T-helper 1 cell treated with Interleukin-12 subunit alpha and Interleukin-12 subunit beta and Interleukin-4 antibody, amounts not matched to agents 30 ng/mL and 1 ng/mL, for 36 hours (primary cell): Measurements from ENCODE around the gene WDR70. TPM values are rescaled to one million over a fixed set of nuclear protein-coding genes. Genes with fewer than 3 reads are reported as not detected.
"Not testable (repeated sequence)": the region's sequence is repeated elsewhere in the genome, so short reads cannot be mapped to it uniquely, and the experiment has no call there.

Experiments used
- intact Hi-C: fragments of 100-400 bp; cut with micrococcal nuclease; formaldehyde crosslinking; loops from one replicate; pipeline ENCODE4 v1.15.1; 2024
- total RNA-seq: library from RNA; stranded (reverse); gene quantifications from 2 replicates; pipeline ENCODE4 v1.2.3, GENCODE V29; 2022

WDR70 gene
- 36.2 and 42.1 TPM in 2 replicates for total RNA-seq

DNA sequence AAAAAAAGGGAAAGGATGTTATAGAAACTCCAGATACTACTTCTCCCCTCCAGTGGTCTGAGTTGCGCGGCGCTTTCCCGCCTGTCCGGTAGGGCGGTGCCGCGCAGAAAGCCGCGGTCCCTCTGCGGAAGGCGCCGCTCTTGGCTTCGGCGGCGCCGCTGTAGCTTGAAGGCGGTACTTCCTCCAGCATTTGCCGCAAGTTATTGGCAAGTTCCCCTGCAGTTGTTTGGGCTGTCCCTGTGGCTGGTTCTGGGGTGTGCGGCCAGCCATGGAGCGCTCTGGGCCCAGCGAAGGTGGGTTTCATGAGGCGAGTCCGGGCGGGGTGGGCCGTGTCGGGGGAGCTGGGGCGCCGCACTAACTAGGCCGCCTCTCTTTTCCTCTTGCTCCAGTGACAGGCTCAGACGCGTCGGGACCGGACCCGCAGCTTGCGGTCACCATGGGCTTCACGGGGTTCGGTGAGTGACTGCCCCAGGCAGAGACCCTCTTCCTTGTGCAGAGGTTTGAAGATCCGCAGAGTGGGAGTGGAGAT lies at the start of gene WDR70:
TSS of gene WDR70 (plus strand) at position 219 of the 529 bp plus-strand sequence. CDS start at position 269, 50 bp downstream.
- intact Hi-C loops: loop anchor here (1.0 to 10.0 kb wide), 5 partner anchors 8 to 1836 kb away; partner anchors contain the start of genes FYB1, NUP155 and RICTOR

DNA sequence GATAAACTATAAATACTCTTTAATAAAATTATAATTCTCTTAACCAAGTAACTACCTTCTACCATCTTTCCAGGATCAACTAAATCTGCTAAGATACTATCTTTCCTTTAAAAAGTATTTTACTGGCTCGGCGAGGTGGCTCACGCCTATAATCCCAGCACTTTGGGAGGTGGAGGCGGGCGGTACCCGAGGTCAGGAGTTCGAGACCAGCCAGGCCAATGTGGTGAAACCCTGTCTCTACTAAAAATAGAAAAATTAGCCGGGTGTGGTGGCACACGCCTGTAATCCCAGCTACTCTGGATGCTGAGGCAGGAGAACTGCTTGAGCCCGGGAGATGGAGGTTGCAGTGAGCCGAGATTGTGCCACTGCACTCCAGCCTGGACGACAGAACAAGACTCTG lies 44.4 kb upstream of the WDR70 start:
- intact Hi-C loops: not testable (repeated sequence)

DNA sequence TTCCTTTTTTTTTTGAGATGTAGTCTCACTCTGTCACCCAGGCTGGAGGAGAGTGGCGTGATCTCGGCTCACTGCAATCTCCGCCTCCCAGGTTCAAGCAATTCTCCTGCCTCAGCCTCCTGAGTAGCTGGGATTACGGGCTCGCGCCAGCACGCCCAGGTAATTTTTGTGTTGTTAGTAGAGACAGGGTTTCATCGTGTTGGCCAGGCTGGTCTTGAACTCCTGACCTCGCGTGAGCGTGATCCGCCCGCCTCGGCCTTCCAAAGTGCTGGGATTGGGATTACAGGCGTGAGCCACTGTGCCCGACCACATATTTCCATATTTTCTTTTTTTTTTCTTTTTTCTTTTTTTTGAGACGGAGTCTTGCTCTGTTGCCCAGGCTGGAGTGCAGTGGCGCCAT lies 36.4 kb upstream of the WDR70 start:
- intact Hi-C loops: not testable (repeated sequence)

DNA sequence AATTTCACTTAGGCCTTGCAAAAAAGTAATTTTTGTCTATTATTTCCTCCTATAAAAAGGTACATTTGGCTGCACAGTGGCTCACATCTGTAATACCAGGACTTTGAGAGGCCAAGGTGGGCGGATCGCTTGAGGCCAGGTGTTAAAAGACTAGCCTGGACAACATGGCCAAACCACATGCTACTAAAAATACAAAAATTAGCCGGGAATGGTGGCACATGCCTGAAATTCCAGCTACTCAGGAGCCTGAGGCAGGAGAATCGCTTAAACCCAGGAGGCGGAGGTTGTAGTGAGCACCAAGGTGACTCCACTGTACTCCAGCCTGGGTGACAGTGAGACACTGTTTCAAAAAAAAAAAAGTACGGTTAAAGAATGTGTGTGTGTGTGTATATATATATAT lies 24.0 kb upstream of the WDR70 start:
- intact Hi-C loops: no loop called here

DNA sequence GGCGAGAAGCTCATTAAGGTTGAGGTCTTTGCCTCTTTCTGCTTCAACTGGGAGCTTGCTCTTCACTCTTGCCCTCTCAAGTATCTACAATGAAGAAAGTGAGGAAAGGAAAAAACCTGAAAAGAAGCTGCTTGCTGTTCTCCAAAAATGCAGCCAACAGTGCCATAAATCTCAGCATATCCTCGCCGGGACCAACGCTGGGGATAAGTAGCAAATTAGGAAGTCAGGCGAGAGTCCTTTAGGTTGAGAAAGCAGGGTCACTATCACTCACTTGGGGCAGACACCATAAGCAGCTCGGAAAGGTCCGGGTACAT lies 8.6 kb upstream of the WDR70 start:
- intact Hi-C loops: loop anchor here (2.0 to 10.0 kb wide), 8 partner anchors 54 to 1844 kb away; partner anchors contain the start of genes CPLANE1, FYB1, NADK2 and RICTOR

DNA sequence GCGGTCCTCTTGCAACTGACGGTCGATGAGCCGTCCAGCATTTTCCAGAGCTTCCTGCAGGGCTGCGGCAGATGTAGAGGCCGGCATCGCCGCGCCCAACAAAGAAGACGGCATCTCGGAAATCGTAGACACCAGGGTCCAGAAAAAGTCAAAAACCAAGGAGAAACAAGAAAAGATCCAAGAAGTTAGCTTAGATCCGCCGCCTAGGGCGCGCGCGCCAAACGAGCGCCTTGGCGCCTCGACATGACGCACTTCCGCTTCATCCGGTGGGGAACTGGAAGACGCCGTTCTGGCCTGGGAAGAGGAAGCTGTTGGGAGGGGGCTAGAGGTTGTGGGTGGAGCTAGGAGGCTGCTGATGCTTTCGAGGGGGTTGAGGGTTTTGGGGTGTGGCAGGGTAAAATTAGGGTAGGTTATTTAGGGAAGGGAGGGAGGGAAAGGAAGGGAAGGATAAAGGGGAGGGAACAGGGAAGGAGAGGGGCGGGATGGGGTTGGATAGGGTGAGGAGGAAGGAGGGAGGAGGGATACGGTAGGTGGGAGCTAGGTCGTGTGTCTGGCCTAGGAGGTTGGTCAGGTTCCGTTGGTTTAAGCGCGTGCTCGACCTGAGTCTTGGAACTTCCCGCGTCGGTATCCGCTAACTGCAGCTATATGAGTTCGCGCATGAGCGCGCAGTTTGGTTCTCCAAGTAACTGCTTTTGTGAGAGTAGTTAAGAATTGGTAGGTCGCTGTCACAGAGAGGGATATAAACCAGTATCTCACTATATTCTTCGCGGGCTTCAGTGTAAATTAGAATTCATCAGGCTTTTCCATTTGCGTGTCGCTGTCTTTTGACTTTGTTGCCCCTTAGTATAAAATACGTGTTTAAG lies 8.0 kb upstream of the WDR70 start, which contains the start of gene NUP155:
TSS of gene NUP155 (minus strand) at position 243 of the 863 bp plus-strand sequence. CDS start at position 114, 129 bp downstream.
- intact Hi-C loops: loop anchor here (1.0 to 10.0 kb wide), 12 partner anchors 8 to 1844 kb away; partner anchors contain the start of genes CPLANE1, FYB1, LMBRD2 and NADK2

DNA sequence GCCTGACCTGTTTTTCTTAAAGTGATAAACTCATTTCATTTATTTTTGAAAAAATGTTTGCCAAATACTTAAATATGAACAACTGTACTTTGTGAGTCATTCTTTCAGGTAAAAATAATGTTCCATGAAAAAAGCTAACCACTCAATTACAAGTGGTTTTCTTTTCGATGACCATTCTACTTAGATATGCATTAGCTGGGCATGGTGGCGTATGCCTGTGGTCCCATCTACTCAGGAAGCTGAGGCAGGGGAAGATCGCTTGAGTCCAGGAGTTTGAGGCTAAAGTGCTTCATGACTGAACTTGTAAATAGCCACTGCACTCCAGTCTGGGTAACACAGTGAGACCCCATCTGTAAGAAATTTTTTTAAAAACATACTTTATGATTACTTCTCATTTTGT lies 4.0 kb upstream of the WDR70 start:
- intact Hi-C loops: loop anchor here (10.0 kb wide), 3 partner anchors 650 to 1840 kb away; partner anchors contain the start of genes FYB1 and RICTOR

DNA sequence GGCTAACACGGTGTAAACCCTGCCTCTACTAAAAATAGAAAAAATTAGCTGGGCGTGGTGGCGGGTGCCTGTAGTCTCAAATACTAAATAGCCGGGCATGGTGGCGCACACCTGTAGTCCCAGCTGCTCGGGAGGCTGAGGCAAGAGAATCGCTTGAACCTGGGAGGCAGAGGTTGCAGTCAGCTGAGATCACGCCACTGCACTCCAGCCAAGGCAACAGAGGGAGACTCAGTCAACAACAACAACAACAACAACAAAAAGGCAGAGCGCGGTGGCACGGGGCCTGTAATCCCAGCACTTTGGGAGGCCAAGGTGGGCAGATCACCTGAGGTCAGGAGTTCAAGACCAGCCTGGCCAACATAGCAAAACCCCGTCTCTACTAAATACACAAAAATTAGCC lies 1.1 kb upstream of the WDR70 start:
- intact Hi-C loops: loop anchor here (2.0 to 10.0 kb wide), 4 partner anchors 653 to 1837 kb away; partner anchors contain the start of genes FYB1 and RICTOR

DNA sequence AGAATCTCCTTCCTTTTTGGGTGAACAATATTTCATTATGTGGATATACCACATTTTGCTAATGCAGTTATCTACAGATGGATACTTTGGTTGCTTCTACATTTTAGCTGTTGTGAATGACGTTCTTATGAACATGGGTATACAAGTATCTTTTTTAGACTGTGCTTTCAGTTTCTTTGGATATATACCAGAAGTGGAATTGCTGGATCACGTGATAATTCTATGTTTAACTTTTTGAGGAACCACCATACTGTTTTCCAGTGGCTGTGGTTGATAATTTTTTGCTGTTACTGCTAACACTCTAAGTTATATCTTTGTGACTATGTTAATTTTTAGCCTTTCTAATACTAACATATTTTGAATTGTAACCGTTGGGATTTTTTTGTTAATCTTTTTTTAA lies 12.5 kb downstream of the WDR70 start:
- intact Hi-C loops: no loop called here

DNA sequence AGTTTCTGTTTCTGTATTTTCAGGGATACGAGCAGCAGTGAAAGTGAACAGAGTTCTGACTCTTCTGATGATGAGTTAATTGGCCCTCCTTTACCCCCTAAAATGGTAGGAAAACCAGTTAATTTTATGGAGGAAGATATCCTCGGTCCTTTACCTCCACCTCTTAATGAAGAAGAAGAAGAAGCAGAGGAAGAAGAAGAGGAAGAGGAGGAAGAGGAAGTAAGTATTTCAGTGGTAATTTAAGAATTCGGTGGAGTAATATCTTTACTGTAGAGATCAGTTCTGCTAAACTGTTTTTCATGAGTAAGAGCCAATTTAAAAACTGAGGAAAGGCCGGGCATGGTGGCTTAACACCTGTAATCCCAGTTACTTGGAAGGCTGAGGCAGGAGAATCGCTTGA lies 17.2 kb downstream of the WDR70 start:
- intact Hi-C loops: no loop called here

DNA sequence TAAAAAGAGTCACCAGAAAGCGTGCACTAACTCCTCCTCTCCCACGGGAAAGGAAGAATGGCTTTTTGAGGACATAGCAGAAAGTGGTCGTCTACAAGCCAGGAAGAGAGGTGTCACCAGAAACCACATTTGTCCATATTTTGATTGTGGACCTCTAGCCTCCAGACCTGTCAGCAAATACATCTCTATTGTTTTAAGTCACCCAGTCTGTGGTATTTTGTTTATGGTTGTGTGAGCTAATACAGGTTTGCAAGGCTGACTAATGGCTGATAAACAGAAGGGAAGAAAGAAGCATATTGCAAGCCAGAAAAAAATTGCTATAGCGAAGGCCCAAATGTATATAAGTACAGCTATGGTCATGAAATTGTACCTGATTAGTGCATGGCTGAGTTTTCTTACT lies 21.4 kb downstream of the WDR70 start:
- intact Hi-C loops: no loop called here

DNA sequence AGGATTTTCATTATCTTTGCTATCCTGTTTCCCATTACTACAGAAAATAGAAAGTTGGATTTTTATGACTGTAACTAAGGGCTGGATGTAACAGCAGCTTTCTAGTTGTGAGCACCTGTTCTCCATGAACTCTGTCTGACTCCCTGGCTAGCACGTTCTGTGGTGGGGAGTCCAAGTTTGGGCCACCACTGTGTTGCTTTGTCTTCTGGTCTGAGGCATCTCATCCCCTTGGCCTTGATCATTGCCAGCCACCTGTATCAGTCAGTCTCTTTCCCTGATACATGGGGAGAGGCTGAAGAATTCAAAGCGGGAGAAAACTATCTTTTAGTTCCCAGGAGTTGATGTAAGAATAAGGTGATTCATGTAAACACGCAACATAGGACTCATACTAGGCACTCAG lies 33.4 kb downstream of the WDR70 start:
- intact Hi-C loops: loop anchor here (5.0 kb wide), 1 partner anchor 310 kb away; no protein-coding TSS in a partner anchor

DNA sequence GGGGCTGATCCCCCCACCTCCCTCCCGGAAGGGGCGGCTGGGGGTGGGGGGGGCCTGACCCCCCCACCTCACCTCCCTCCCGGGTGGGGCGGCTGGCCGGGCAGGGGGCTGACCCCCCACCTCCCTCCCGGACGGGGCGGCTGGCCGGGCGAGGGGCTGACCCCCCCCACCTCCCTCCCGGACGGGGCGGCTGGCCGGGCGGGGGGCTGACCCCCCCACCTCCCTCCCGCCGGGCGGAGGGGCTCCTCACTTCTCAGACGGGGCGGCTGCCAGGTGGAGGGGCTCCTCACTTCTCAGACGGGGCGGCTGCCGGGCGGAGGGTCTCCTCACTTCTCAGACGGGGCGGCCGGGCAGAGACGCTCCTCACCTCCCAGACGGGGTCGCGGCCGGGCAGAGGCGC lies 36.3 kb downstream of the WDR70 start:
- intact Hi-C loops: not testable (repeated sequence)

DNA sequence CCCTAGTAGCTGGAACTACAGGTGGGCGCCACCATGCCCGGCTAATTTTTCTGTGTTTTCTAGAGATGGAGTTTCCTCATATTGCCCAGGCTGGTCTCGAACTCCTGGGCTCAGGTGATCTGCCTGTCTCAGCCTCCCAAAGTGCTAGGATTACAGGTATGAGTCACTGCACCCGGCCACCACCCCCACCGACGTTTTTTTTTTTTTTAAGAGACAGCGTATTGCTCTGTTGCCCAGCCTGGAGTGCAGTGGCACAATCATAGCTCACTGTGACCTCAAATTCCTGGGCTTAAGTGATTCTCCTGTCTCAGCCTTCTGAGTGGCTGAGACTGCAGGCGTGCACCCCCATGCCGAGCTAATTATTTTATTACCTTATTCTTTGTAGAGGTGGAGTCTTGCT lies 38.2 kb downstream of the WDR70 start:
- intact Hi-C loops: no loop called here

DNA sequence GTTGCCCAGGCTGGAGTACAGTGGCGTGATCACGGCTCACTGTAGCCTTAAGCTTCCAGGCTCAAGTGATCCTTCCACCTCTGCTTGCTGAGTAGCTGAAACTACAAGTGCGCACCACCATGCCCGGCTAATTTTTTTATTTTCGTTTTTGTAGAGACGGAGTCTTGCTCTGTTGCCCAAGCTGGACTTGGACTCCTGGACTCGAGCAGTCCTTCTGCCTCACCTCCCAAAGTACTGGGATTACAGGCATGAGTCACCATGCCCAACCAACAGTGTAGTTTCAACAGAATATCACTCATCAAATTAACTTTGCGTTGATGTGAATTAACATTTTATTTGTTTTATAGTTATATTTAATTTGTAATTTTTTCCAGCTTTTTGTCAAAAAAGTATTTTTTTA lies 45.3 kb downstream of the WDR70 start:
- intact Hi-C loops: no loop called here

DNA sequence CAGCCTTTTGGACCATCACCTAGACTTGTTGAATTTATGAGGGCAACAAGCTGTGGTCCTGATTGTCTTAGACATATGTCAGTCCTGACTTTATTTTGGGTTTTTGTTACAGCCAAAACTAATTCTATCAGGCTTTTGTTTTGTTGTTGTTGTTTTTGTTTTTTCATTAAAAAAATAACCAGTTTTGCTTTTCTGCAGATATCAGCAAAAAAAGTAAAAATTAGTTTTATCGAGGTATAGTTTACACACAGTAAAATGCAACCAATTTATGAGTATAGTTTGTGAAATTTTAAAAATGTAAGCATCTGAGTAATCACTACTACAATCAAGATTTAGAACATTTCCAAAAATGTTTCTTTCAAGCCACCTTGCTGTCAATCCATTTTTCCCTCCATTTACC lies 48.9 kb downstream of the WDR70 start:
- intact Hi-C loops: no loop called here

DNA sequence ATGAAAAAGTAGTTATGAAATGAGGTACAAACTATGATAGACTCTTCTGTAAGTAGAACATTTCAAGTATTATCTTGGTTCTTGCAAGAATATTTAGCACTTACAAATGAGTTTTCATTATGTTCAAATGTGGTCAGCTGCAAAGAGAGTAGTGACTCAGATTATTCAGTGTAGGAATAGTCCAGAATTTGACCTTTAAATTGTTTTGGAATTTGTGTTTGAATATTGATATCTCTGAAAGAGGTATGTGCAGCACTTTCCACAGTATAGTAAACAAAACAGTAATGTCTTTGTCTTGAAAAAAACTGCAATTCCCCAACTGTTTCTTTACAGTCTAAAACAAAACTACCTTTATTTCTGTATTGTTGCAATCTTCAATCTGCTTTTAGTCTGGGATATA lies 56.1 kb downstream of the WDR70 start:
- intact Hi-C loops: no loop called here

DNA sequence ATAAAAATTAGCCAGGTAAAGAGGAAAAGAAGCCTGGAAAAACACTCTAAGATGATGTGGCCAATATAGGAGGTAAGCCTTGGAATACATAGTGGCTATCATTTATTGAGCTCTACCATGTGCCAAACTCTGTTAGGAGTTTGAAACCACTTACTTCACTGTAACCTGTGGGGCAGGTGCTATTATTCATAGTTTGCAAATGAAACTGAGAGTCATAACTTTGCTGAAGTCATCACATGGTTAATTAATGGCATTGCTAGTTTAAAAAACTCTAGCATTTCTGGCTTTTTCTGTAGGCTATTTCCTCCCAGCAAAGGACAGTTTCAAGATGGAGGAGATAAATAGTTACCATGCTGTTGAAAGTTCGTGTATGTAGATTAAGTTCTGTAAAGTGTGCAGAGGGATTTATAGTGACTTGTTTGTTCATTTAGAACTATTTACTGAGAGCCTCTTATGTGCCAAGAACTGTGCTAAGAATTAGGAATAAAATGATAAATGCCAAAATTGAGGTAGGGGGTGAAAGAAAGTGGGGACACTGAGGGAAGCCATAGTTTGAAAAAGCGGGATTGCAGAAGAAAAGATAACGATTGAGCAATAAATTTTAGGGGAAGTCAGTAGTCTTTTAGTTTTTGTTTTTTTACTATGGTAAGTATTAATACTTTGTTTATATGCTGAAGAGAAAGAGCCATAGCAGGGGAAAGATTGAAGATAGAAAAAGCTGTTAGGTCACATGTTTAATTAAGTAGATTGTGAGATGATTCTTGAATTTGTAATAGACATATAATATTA lies 57.2 kb downstream of the WDR70 start:
- intact Hi-C loops: no loop called here

DNA sequence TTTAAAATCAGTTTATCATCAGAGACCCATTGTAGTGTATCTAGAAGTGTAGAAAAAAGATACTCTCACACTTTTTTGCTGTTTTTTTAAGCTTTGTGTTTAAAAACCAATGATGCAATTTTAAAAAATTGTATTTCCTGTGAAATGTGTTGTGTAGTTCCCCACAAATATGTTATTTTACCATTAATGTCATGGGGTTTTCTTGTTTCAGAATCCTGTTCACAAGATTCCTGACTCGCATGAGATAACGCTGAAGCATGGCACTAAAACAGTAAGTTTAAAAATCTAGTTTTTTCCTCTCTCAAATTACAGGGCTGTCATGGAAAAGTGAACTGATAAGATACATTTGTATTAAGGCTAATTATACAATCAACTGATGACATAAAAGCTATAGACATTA lies 58.6 kb downstream of the WDR70 start:
- intact Hi-C loops: no loop called here

DNA sequence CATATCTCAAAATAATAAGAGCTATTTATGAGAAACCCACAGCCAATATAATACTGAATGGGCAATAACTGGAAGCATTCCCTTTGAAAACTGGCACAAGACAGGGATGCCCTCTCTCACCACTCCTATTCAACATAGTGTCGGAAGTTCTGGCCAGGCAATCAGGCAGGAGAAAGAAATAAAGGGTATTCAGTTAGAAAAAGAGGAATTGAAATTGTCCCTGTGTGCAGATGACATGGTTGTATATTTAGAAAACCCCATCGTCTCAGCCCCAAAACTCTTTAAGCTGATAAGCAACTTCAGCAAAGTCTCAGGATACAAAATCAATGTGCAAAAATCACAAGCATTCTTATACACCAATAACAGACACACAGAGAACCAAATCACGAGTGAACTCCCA lies 66.7 kb downstream of the WDR70 start:
- intact Hi-C loops: not testable (repeated sequence)

DNA sequence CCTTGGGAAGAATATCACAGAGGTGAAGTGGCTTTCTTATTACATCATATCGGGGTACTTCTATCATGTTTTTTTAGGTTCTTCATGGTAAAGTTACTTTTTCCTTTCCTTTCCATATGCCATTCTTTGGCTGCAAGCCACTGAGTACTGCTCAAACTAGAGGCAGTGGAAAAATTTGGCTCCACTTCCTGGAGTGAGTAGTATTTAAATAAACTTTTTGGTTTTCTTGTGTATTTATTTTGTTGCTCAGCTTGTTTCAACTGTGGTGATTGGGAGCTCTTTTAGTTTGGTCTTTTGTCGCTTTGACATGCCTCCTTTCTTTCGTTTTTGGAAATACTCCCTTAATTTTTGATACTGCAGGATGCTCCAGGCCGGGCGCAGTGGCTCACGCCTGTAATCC lies 69.8 kb downstream of the WDR70 start:
- intact Hi-C loops: no loop called here

DNA sequence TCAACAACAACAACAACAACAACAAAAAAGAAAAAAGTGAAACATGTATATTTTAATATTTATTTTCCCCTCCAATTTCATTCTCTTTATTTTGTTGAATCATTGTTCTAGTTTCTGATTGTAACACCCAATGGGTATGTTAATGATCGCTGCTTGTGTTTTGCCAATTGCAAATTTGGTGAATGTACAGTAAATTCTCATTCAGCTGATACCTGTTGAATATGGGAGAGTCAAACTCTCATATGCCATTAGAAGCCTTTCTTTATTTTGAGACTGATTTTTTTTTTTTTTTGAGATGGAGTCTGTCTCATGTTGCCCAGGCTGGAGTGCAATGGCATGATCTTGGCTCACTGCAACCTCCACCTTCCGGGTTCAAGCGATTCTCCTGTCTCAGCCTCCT lies 72.9 kb downstream of the WDR70 start:
- intact Hi-C loops: not testable (repeated sequence)
